CD4-positive, alpha-beta T cell treated with Interleukin-1 beta for 1 hour (primary cell): ENCODE measurements around the gene EIPR1.
A peak's percentile ranks its signal among the peaks of the same experiment; 100 is the strongest.

Experiments
- DNase-seq, 2 donors: peaks; one replicate each; pipeline ENCODE4 v3.0.0-alpha.2; 2020 to 2022

EIPR1 gene

DNA sequence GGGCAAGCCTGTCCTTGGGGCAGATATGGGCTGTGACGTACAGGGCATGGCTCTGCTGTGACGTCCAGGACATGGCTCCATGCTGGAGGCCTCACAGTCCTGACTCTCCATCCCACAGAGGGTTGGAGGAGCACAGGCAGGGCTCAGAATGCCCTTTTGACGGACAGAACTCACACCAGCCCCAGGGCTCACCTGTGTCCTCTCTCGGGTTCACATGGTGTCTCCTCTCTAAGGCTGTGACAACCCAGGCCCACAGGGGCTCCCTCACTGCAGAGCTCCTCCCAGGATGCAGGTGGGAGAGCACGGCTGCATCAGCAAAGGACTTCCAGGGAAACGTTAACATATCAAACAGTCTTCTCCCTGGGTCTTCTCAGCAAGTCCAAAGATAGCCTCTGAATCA is 133.8 kb downstream of the EIPR1 start:
- no peak for DNase-seq

DNA sequence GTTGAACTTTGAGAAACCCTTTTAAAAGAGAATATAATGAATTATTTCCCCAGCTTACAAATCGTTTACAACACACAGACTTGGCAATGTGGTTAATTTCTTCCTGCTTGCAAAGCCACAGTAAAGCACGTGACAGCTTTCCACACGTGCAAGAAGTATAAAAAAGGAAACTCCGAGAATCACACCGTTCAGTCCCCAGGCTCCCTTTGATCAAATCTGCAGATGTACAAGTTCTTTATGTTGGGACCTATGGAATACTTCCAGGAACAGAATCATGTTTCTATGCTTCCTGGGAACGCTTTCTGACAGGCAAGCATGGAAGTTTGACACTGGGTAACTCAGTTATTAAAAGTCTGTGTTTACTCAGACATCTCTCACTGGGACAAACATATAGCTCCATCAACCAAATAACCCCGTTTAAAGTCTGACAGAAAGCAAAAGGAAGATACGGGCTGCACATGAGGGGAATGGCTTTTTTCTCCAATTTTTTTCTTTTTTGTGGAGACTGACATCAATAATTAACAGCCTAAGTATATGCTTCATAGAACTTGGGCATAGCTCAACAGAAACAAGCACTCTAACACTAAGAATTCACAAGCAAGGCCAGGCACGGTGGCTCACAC is 134.8 kb downstream of the EIPR1 start:
- peak; percentile 34 to 51 for DNase-seq

DNA sequence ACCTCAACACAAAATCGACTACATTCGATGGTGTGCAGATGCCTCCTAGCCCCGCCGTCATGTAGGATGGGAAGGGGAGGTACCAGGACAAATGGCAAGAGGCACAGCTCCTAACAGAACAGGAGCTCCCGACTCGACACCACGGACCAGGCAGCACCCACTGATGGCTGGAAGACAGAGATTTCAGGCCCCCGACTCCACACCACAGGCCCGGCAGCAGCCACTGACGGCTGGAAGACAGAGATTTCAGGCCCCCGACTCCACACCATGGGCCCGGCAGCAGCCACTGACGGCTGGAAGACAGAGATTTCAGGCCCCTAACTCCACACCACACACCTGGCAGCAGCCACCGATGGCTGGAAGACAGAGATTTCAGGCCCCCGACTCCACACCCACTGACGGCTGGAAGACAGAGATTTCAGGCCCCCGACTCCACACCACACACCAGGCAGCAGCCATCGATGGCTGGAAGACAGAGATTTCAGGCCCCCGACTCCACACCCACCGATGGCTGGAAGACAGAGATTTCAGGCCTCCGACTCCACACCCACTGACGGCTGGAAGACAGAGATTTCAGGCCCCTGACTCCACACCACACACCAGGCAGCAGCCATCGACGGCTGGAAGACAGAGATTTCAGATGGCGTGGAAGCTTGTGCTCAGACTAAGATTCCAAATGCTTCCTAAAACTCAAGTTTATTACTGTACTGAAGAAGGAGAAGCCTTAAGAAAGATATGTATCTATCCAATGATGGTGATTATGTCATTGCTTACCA is 135.5 kb downstream of the EIPR1 start:
- DNase-seq = no peak

DNA sequence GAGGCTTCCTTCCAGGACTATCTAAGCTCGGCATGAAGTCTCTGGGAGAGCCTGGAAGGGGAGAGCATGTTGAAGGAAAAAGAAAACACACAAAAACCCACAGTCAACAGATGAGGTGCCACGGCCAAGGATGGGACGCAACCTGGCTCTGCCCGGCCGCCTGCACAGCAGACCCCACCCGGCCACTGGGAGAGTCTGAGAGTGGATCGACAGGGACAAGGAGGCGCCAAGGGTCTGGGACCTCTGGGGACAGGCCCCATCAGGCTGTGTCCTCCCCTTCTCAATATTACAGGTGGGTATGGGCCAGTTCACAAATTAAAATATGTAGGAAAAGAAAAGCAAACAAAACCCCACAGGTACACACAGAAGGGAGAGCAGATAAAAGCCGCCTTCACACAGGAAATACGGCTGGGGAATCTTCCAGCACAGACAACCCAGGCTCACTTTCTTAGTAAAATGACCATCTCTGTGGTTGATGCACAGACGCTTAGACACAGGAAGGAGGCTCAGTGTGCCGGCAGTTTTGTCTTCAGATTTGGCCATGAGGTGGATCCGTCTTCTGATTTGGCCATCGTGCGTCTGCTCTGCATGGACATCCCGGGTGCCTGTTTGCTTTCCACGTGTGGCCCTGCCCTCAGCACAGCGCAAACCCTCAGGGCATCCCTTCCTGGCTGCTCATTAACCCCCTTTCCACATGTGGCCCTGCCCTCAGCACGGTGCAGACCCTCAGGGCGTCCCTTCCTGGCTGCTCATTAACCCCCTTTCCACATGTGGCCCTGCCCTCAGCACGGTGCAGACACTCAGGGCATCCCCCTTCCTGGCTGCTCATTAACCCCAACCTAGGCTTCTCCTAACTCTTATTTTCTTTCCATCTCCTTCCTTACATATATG is 138.4 kb downstream of the EIPR1 start:
- DNase-seq = no peak

DNA sequence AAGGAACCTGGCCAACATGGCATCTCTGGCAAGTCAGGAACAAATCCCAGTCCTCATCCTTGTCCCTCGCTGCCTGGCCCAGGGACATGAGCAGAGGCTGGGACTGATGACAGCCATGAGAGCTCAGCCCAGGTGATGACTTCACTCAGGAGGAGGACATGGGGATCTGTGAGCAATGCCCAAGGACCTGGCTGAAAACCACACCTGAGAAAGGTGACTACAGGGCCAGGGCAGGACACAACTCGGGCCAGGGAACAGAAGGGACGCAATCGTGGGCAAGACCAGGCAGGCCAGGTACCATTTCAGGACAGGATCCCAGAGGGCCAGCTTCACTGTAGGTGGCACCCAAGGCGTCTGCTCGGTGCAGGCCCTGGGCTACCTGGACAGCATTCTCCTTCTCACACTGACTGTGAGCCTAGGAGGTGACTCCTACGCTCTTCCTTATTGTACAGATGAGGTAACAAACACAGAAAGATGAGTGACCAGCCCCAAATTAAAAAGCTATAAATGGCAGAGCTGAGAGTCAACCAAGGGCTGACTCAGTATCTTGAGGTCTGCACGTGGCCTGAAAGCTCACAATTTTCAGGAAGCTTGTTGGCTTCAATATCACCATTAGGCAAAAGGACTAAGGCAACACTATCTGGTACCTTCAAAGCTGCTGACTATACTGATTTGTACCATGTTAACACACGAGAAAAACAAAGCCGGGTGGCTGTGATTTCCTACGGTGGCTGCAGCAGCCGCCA is 141.1 kb downstream of the EIPR1 start:
- no peak for DNase-seq

DNA sequence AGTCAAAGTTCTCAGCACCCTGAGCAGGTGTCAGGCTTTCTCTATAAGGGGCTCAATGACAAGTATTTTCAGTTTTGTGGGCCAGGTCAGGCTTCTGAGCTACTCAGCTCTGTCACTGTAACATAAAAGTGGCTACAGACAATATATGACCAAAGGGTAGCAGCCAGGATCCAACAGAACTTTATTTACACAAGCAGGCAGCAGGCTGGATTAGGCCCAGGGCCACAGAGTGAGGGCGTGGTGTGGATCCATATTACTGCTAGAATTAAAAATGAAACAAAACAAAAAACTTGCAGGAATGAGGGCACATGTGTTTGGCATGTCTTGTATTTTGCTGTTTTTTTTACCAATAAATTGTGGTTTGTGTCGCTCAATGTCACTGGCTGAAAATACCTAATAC is 143.7 kb downstream of the EIPR1 start:
- DNase-seq = no peak

DNA sequence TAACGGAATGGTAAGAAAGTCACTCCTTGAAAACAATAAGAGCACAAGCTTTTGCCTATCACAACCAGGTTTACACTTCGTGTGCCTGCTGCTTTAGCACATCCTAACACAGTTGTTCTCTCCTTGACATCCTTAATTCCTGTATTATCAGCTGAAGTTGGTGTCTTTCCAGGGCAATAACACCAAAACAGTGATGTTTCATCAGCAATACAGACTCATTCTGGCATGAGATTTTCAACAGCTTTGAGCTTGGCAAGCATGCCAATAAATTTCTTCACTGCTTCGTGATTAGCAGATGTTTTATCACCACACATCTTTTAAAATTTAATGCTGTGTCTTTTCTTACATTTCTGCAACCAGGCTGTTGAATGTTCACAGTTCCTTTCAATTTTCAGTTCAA is 148.4 kb downstream of the EIPR1 start:
- DNase-seq = no peak

DNA sequence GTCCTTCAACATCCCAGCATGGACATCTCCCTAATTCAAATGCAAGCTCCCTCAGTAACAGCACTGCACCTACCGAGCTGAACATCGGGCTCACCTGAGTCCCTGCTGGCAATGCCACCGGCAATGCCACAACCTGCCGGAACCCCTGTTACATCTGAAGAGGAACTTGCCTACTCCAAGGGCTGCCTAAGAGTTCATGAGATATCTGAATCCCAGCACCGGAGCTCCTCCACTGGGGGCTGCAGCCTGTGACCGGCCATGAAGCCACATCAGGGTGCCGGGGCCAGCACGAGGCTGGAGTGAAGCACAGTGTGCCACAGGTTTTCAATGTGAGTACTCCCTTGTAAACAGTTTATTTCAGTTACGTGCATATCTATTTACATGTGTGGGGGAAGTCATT is 152.9 kb downstream of the EIPR1 start:
- DNase-seq = no peak

DNA sequence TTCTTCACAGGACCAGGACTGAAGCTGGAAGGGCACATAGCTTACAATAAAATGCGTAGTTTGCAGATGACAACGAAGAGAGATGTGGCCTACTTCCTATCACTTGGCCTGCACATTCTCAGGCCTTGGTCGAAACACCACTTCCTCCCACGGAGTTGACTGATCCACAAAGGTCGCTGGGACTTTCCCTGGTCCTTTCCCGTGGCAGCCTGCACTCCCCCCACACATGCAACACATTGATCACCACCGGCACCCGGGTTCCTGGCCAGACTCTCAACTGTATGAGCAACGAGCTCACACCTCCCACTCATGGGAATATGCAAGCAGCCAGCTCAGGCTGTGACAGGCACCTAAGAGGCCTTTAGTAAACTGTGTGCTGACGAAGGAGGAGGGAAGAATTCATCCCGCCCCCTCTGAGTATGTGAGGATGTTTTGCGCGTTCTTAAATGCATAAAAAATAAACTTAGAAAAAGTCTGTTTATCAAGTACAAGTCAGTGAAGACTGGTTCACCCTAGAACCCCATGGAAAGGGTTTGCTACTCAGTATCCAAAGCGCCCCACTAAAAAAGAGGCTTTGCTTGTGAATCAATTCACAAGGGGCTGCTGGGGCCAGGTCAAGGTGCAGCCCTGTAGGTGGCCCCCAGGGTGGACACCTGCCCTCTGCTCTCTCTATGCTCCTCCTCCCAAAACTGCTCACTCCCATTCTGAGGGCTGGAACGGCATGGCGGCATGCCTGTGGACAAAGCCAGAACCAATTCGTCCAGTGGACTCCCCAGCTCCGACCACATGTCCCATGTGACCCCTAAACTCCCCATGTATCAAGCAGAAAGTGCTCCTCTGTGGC is 154.3 kb downstream of the EIPR1 start:
- DNase-seq = peak; percentile 75

DNA sequence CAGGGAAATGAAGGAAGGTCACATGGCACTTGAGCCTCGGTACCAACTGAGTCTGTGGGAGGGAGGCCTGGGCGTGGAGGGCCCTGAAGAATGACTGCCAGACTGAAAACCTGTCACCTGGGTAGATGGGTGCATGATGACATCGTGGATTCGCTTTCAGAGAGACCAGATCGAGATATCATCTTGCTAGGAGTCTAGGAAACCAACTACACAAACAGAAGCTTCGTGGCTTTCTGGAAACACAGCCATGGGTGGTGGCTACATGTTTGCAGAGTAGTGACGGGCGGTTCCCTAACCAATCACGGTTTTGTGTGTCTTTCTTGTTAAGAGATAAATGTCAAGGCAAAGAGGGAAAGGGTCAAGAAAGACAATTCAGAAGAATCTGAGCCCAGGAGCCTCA is 155.0 kb downstream of the EIPR1 start:
- DNase-seq = peak; percentile 53 to 70

DNA sequence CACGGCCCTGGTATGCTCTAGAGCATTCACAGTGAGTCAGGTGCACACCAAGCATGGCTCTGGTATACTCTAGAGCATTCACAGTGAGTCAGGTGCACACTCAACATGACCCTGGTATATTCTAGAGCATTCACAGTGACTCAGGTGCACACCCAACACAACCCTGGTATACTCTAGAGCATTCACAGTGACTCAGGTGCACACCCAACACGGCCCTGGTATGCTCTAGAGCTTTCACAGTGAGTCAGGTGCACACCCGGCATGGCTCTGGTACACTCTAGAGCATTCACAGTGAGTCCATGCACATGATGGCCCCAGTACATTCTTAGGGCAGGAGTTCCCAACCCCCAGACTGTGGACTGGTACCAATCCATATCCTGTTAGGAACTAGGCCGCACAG is 158.1 kb downstream of the EIPR1 start:
- DNase-seq = no peak

DNA sequence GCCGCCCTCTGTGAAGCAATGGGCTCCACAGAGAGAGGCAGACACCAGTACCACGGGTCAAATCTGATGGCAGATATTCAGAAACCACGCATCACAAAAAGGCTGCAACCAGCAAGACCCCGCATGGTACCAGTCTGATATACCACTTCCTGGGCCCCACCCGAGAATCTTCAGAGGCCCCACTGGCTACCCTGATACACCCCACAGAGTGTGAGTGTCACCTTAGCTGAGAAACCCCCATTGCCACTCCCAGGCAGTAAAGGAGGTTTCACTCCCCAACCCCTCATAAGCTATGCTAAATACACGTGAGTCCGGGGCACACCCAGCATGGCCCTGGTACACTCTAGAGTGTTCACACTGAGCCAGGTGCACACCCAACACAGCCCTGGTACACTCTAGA is 160.0 kb downstream of the EIPR1 start:
- DNase-seq = no peak

DNA sequence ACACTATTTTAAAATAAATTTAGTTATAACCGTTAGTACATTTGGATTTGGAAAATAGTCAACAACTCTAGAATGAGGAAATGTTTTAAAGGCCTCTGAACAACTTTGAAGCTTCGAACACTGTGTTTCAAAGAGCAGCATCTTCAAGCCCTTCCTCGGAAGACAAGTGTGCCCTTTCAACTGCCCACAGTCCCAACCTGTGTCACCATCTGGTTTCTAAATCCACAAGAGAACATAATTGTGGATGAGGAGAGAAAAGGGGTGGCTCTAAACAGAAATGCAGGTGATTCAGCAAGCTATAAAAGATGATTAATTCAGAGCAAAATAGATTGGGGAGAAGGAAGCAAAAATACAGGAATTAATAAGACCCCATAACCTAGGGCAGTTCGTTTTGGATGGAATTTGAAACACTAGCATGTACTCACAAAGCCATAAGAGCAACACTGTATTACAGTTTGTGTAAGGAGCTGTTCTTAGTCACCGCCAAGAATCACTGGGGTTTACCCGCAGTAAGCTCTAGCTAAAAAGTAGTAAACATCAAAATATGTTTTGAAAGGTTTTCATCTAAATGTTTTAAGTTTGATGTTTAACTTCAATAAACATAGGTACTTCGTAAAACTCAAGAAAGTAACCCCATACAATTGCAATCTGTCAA is 160.7 kb downstream of the EIPR1 start:
- no peak for DNase-seq

DNA sequence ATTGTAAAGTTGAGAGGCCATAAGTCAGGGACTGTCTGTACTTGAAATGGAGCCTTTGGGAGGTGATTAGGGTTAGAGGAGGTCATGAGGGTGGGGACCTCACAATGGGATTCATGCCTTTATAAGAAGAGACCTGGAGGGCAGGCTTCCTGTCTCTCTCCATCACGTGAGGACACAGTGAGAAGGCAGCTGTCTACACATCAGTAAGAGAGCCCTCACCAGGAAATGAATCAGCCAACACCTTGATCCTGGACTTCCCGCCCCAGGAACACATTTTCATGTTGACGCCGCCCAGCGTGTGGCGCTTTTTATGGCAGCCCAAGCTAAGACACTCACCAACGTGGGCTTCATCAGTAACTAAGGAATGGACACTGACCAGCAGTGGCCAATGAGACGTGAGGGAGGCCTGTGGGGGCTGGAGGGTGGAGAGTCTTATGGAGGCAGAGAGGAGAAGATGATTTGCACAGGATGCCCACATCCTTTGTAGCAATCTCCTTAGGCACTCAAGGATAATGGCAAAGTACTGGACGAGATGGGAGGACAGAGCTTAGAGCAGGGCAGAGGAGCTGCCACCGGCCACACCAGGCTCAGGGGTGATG is 162.7 kb downstream of the EIPR1 start:
- no peak for DNase-seq

DNA sequence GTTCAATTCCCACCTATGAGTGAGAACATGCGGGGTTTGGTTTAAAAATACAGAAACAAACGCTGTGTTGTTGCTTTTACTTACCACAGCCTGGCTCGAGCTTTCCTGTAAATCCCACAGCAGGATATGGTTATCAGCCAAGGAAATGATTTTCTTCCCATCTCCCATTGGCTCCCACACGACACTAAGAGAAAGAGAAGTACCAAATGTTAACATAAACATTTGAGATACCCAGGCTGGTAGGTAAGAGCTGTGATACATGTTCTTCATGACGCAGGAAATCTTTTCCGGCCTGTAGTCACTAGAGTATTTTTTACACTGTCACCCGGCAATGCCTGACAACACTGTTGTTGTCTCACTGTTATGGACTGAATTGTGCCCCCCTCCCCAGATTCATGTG is 163.6 kb downstream of the EIPR1 start:
- no peak for DNase-seq

DNA sequence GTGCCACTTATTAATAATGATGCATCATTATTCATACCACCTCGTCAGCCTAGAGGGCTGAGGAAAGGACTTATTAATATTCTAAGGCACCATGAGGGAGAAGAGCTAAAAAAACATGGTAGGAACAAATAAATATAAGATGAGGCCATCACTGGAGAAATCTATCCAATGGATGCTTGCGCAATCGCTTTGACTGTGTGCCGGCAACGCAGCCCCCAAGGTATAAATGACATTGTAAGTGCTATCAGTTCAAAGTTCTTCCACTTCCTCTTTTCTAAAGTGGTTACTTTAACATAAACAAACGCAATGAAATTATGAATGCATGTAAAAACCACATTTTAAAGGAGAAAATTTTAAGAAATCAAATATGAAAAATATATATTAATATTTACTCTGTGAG is 164.6 kb downstream of the EIPR1 start:
- DNase-seq = no peak

DNA sequence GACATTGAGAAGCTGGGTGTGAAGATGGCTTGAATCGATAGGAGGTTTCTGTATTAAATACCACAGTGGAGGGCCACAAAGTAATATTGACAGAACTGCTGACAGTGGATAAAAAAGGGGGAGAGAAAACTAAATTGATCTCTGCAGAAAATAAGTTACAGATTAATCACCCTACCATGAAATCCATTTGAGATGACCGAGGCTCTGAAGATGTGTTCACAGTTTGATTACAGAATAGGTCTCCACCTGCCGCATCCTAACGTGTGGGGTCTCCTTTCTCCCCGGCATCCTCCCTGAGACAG is 165.6 kb downstream of the EIPR1 start:
- no peak for DNase-seq

DNA sequence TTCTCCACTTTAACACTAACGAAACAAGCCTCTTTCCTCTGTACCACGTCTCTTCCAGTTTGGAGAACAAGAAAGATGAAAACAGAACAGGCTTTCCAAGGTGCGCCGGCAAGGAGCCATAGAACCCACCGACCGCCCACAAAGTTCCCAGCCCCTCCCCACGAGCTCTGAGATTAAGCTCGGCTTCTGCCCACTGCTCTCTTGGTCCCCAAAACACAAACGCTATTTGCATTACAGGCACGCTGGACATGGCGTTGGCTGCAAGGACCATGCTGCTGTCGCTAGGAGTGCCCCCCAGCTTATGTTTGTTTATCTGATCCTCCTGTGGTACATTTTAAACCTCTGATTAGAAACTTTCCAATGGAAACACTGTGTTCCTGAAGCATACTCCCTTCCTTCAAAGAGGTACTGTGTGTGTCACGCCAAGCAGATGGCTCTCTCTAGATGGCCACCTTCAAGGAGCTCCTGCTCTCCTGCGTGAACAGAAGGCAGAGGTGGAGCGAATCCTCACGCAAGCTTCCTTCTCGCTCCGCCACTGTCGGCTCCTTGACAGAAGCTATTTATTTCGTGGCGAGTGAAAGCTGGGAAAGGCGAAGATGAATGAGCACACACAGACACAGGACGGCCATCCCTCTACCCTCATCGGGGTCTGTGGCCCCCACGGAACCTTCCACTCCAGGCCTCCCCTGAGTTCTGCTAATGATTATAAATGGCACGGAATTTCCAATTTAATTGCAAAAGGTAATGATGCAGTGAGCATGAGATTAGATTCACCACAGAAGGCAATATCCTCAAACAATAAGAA is 166.2 kb downstream of the EIPR1 start:
- no peak for DNase-seq

DNA sequence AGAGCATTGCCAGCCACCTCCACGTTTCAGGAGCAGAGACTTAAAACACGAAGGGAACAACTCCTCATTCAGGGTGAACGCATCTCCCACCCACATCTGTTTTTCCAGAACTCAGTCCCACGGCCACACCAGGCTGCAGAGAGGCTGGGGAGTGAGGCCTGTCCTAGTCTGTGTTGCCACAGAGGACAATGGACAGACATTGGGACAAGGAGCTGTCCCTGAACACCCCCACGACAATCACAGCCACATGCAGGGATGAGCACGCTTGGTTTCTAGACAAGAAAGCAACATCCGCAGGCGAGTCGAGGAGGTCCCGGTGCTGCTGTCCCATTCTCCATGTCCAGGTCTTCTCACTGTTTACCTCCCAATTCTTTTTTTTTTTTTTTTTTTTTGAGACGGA is 167.4 kb downstream of the EIPR1 start:
- no peak for DNase-seq

DNA sequence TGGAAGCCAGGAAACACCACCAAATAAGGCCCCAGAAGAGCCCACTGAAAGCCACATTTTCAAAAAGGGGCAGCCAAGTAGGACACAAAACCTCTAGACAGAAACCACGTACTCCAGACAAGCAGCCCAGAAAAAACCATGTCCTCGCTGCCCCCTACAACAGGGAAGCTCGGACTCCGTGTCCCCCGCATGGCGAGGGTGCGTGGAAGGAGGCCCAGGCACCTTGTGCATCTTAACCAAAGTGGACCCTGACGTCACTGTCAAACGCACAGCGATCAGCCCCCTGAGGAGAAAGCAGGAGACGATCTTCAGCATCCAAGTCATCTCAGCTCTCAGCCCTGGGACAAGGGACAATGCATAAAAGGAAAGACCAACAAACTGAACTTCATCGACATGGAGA is 168.4 kb downstream of the EIPR1 start:
- DNase-seq = no peak

DNA sequence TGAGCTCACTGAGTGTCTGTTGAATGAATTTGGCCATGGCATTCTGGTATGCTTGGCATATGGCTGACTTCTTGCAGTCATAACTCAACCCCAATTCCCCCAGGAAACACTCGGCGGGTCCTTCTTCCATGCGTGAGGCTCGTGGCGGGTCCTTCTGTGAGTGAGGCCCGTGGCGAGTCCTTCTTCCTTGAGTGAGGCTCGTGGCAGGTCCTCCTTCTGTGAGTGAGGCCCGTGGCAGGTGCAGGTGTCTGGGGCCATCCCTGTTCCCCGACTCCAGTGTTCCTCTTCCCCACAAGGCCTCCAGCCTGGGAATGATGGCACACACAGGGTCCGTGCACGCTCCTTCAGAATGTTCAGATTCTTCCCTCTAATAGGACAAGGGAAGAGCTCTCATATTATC is 169.0 kb downstream of the EIPR1 start:
- DNase-seq = no peak
